ENCODE measurements around the gene RFFL. TPM values are rescaled to one million over a fixed set of nuclear protein-coding genes. Genes with fewer than 3 reads are reported as not detected.
"Not testable (repeated sequence)": the region's sequence is repeated elsewhere in the genome, so short reads cannot be mapped to it uniquely, and the experiment has no call there.

The RFFL gene
- polyA plus RNA-seq, 1 donor = 9.9 TPM

- no peak for DNase-seq
Measured at GRCh38 chr17:35046740-35047283, 16.7 kb downstream of the RFFL start.

GRCh38 chr17:35046245-35046644 lies 17.3 kb downstream of the RFFL start:
- DNase-seq = no peak

- DNase-seq = not testable (repeated sequence)
Measured at GRCh38 chr17:35045458-35045979, 18.0 kb downstream of the RFFL start.

GRCh38 chr17:35044181-35044580 lies 19.3 kb downstream of the RFFL start:
- no peak for DNase-seq

- DNase-seq = no peak
Measured at GRCh38 chr17:35041390-35041789, 22.1 kb downstream of the RFFL start.

GRCh38 chr17:35038453-35038852 lies 25.1 kb downstream of the RFFL start:
- no peak for DNase-seq

GRCh38 chr17:35030780-35031179 lies 32.7 kb downstream of the RFFL start:
- DNase-seq = no peak

- DNase-seq = no peak
Measured at GRCh38 chr17:35028531-35029262, 34.8 kb downstream of the RFFL start.

- not testable (repeated sequence) for DNase-seq
Measured at GRCh38 chr17:35028097-35028496, 35.4 kb downstream of the RFFL start.

GRCh38 chr17:35025541-35025940 lies 38.0 kb downstream of the RFFL start:
- no peak for DNase-seq

- no peak for DNase-seq
Measured at GRCh38 chr17:35023538-35023937, 40.0 kb downstream of the RFFL start.

GRCh38 chr17:35022536-35023063 lies 40.9 kb downstream of the RFFL start:
- no peak for DNase-seq

- DNase-seq = no peak
Measured at GRCh38 chr17:35021520-35022380, 41.8 kb downstream of the RFFL start.

GRCh38 chr17:35019386-35020179 lies 43.9 kb downstream of the RFFL start:
- no peak for DNase-seq

- no peak for DNase-seq
Measured at GRCh38 chr17:35018814-35019213, 44.7 kb downstream of the RFFL start.

GRCh38 chr17:35017021-35017420 lies 46.5 kb downstream of the RFFL start:
- DNase-seq = no peak

- DNase-seq = no peak
Measured at GRCh38 chr17:35016369-35016768, 47.1 kb downstream of the RFFL start.

GRCh38 chr17:35011671-35012216 lies 51.8 kb downstream of the RFFL start:
- DNase-seq = no peak

- no peak for DNase-seq
Measured at GRCh38 chr17:35010093-35010492, 53.4 kb downstream of the RFFL start.

- no peak for DNase-seq
Measured at GRCh38 chr17:35006961-35007360, 56.5 kb downstream of the RFFL start.

GRCh38 chr17:35006345-35006744 lies 57.2 kb downstream of the RFFL start:
- DNase-seq = no peak

GRCh38 chr17:35003778-35004177 lies 59.7 kb downstream of the RFFL start:
- no peak for DNase-seq

Measured in hindlimb muscle (tissue), 1 donor.